KMS-11 (cell line): Measurements from ENCODE around the gene RPS3.

ENCODE experiments used
- H2AFZ ChIP-seq: fragments of 200-600 bp; sonication (generic); 2 replicates; pipeline ENCODE4 v1.6.1; 2016; ENCODE audit warnings: antibody characterized with exemption, mixed run types, low read depth
- H3K27ac ChIP-seq: fragments of 200-600 bp; sonication (generic); 2 replicates; pipeline ENCODE4 v1.6.1; 2016; ENCODE audit warnings: mild to moderate bottlenecking, mixed run types
- H3K27me3 ChIP-seq: fragments of 200-600 bp; sonication (generic); 2 replicates; pipeline ENCODE4 v1.6.1; 2017; ENCODE audit warnings: mild to moderate bottlenecking, low read depth, mixed run types, moderate library complexity; ENCODE audit not compliant: insufficient read depth
- H3K36me3 ChIP-seq: fragments of 200-600 bp; sonication (generic); 2 replicates; pipeline ENCODE4 v1.6.1; 2017; ENCODE audit warnings: mild to moderate bottlenecking, mixed run types; ENCODE audit not compliant: insufficient read depth
- H3K4me1 ChIP-seq: fragments of 200-600 bp; sonication (generic); 2 replicates; pipeline ENCODE4 v1.6.1; 2016; ENCODE audit warnings: mild to moderate bottlenecking, low read depth, mixed run types; ENCODE audit not compliant: poor library complexity, severe bottlenecking
- H3K4me2 ChIP-seq: fragments of 200-600 bp; sonication (generic); 2 replicates; pipeline ENCODE4 v1.7.0; 2016; ENCODE audit warnings: mild to moderate bottlenecking, mixed run types
- H3K4me3 ChIP-seq: fragments of 200-600 bp; sonication (generic); IDR thresholded peaks from 2 replicates; pipeline ENCODE4 v1.6.1; 2017; ENCODE audit warnings: low read depth, low read length, mixed read lengths; ENCODE audit not compliant: insufficient read depth
- H3K79me2 ChIP-seq: fragments of 200-600 bp; sonication (generic); 2 replicates; pipeline ENCODE4 v1.6.1; 2016; ENCODE audit warnings: low read depth, mixed run types; ENCODE audit not compliant: insufficient read depth
- H3K9ac ChIP-seq: fragments of 200-600 bp; sonication (generic); 2 replicates; pipeline ENCODE4 v1.6.1; 2016; ENCODE audit warnings: mild to moderate bottlenecking, mixed run types
- H4K20me1 ChIP-seq: fragments of 200-600 bp; sonication (generic); 2 replicates; pipeline ENCODE4 v1.6.1; 2016; ENCODE audit warnings: mild to moderate bottlenecking, mixed run types; ENCODE audit not compliant: insufficient read depth
- TF ChIP-seq, protein P1 (sequence below): fragments of 200-600 bp; sonication (generic); conservative IDR thresholded peaks from 2 replicates; pipeline ENCODE4 v1.6.1; 2017; ENCODE audit warnings: low read depth, mild to moderate bottlenecking, antibody characterized with exemption, low read length, moderate library complexity, mixed read lengths

The RPS3 gene

DNA sequence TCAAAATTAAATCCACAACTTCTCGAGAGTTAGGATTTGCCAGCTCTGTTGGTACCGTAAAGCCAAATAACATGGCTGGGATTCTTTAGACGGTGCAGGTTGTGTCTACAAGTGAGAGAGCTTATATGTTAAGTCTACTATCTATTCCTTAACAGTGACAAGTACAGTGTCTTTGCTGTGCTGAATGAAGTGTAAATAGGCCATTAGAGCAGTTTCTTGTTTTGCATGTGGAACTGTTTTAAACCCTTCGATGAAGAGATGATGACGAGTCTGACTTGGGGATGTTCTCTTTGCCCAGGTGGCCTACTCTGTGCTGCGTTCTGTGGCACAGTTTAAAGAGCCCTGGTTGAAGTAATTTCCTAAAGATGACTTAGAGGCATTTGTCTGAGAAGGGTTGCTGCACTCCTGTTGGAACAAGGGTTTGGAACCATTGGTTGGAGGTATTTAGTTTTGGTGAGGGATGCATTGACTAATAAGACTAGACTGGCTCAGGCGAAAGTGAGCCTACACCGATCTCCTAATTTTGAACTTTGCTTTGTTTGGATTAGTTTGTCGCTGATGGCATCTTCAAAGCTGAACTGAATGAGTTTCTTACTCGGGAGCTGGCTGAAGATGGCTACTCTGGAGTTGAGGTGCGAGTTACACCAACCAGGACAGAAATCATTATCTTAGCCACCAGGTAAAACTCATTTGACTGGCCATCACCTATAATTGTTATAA is 988 bp downstream of the RPS3 start:
- TF ChIP-seq, protein P1, sequence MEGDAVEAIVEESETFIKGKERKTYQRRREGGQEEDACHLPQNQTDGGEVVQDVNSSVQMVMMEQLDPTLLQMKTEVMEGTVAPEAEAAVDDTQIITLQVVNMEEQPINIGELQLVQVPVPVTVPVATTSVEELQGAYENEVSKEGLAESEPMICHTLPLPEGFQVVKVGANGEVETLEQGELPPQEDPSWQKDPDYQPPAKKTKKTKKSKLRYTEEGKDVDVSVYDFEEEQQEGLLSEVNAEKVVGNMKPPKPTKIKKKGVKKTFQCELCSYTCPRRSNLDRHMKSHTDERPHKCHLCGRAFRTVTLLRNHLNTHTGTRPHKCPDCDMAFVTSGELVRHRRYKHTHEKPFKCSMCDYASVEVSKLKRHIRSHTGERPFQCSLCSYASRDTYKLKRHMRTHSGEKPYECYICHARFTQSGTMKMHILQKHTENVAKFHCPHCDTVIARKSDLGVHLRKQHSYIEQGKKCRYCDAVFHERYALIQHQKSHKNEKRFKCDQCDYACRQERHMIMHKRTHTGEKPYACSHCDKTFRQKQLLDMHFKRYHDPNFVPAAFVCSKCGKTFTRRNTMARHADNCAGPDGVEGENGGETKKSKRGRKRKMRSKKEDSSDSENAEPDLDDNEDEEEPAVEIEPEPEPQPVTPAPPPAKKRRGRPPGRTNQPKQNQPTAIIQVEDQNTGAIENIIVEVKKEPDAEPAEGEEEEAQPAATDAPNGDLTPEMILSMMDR = no peak
- Histone ChIP-seq H3K36me3 (peaks cover 36% of the 10 kb centered on the region; the same call in 1 of the 2 replicates), H2AFZ (no peak overlapping the region), H3K27ac (peak overlapping the region; percentile 97), H3K4me1 (peaks cover 35% of the 10 kb centered on the region), H3K9ac (peak overlapping the region; percentile 99), H3K79me2 (peaks cover 60% of the 10 kb centered on the region), H3K4me2 (peak overlapping the region; percentile 91), H3K4me3 (no peak overlapping the region), H4K20me1 (peaks cover 48% of the 10 kb centered on the region), H3K27me3 (no peaks in the 10 kb centered on the region)

DNA sequence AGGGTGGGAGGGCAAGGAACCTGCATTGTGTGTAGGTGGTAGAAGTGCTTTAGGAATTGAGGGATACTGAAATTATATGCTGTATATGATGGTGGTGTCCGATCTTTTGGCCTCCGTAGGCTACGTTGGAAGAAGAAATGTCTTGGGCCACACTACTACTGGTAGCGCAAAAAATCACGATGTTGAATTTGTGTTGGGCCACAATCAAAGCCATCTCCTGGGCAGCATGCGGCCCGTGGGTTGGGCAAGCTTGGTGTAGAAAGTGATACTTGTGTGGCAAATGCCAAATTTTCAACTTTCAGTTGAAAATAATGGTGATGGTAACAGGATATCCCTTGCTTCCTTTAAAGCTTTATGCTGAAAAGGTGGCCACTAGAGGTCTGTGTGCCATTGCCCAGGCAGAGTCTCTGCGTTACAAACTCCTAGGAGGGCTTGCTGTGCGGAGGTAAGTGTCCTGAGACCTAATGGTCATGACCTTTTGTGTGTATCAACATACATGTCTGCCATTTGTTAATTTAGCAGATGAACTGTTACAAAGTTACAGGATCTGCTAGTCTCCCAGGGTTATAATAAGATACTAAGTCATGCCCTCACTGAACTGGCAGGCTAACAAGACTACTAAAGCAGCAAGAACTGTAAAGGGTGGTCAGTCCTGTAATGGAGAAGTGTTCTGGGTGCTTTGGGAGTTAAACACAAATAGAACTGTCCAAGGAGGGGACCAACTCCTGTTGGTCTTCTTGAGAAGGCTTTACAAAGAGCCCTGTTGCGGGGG is 2.9 kb downstream of the RPS3 start:
- H2AFZ ChIP-seq = no peak overlapping the region
- peaks cover 64% of the 10 kb centered on the region for H4K20me1 ChIP-seq
- peak overlapping the region; percentile 91 for H3K4me2 ChIP-seq
- H3K9ac ChIP-seq = peak overlapping the region; percentile 99; the same call in 1 of the 2 replicates
- TF ChIP-seq, protein P1 = no peak
- peaks cover 66% of the 10 kb centered on the region for H3K79me2 ChIP-seq
- H3K36me3 ChIP-seq = peaks cover 40% of the 10 kb centered on the region; the same call in 1 of the 2 replicates
- H3K4me3 ChIP-seq = no peak overlapping the region
- peaks cover 44% of the 10 kb centered on the region for H3K4me1 ChIP-seq
- H3K27me3 ChIP-seq = no peaks in the 10 kb centered on the region
- peak overlapping the region; percentile 97 for H3K27ac ChIP-seq

DNA sequence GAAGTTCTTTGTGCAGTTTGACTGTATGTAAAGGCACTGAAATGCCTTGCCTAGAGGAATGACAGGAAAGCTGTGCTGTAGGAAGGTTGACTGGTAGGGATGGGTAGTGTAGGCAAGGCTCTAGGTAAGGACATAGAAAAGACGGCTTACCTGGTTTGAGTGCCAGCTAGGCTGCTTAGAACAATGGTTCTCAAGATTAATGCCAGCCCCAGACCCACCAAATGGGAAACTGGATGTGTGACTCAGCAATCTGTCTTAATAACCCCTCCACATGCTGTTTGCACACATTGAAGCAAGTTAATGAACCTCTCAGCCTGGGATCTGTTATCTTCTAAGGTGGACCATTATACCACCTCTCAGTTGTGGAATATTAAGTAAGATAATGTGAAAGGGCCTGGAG is 3.7 kb downstream of the RPS3 start:
- TF ChIP-seq, protein P1 = no peak
- Histone ChIP-seq H3K79me2 (peaks cover 66% of the 10 kb centered on the region), H3K27me3 (no peaks in the 10 kb centered on the region), H2AFZ (no peak overlapping the region), H3K9ac (no peak overlapping the region), H3K4me1 (peaks cover 44% of the 10 kb centered on the region), H3K36me3 (peaks cover 40% of the 10 kb centered on the region; the same call in 1 of the 2 replicates), H3K4me3 (no peak overlapping the region), H4K20me1 (peaks cover 71% of the 10 kb centered on the region), H3K4me2 (no peak overlapping the region; the same call in 1 of the 2 replicates), H3K27ac (peak overlapping the region; percentile 97; the same call in 1 of the 2 replicates)

DNA sequence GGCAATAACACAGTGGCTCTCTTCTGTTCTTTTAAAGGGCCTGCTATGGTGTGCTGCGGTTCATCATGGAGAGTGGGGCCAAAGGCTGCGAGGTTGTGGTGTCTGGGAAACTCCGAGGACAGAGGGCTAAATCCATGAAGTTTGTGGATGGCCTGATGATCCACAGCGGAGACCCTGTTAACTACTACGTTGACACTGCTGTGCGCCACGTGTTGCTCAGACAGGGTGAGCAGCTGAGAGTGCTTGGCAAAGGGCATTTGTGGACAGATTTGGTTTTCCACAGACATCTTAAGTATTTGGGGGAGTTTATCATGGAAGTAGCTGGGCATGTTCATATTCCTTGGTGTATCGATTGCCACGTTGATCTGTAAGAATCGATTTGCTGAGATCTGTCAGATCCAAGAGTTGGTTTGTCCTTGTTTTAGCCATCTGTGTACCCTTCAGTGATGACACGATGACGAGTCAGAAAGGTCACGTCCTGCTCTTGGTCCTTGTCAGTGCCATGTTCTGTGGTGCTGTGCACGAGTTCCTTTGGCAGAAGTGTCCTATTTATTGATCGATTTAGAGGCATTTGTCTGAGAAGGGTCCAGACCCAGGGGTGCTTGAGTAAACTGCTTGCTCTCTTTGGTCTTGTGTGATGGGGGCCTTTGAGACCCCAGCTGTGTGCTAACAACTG is 4.8 kb downstream of the RPS3 start:
- Histone ChIP-seq H3K4me2 (no peak overlapping the region), H4K20me1 (peaks cover 71% of the 10 kb centered on the region), H3K36me3 (peaks cover 40% of the 10 kb centered on the region; the same call in 1 of the 2 replicates), H3K9ac (no peak overlapping the region), H3K27me3 (no peaks in the 10 kb centered on the region), H3K79me2 (peaks cover 66% of the 10 kb centered on the region), H3K27ac (no peak overlapping the region; the same call in 1 of the 2 replicates), H2AFZ (no peak overlapping the region), H3K4me1 (peaks cover 40% of the 10 kb centered on the region), H3K4me3 (no peak overlapping the region)
- TF ChIP-seq, protein P1 = no peak
